OCI-LY7 (cell line): Measurements from ENCODE around the gene NRK. TPM values are rescaled to one million over a fixed set of nuclear protein-coding genes. Genes with fewer than 3 reads are reported as not detected.

Experiments
- BruUV-seq: library from RNA; stranded (reverse); fragments of 400-500 nt; replicated peaks from 2 replicates; lab custom pipeline; 2021; lab: Mats Ljungman, UMichigan
- CTCF ChIA-PET: fragments of 300-600 bp; sonication (Branson Sonifier 250); formaldehyde crosslinking; loops from one replicate; lab custom pipeline; 2022; ENCODE audit warnings: antibody characterized with exemption; ENCODE audit not compliant: unreplicated experiment; lab: Charles Lee
- POLR2A ChIA-PET: fragments of 300-600 bp; sonication (Branson Sonifier 250); formaldehyde crosslinking; loops from one replicate; lab custom pipeline; 2022; ENCODE audit warnings: antibody characterized with exemption; lab: Charles Lee
- DNase-seq: peaks from one replicate; pipeline ENCODE4 v3.0.0-alpha.2; 2015; ENCODE audit warnings: low spot score
- H2AFZ ChIP-seq: fragments of 200-600 bp; sonication (generic), shearing (Covaris generic); 2 replicates; pipeline ENCODE4 v1.6.1; 2014; ENCODE audit warnings: mild to moderate bottlenecking, antibody characterized with exemption, low read length, moderate library complexity
- H3K27ac ChIP-seq: fragments of 200-600 bp; sonication (generic); 2 replicates; pipeline ENCODE4 v1.5.1; 2014; ENCODE audit warnings: mixed run types, low read depth, mild to moderate bottlenecking, moderate library complexity, low read length, inconsistent platforms; ENCODE audit not compliant: poor library complexity, severe bottlenecking
- H3K36me3 ChIP-seq: fragments of 200-600 bp; sonication (generic); 2 replicates; pipeline ENCODE4 v1.6.1; 2014; ENCODE audit warnings: mild to moderate bottlenecking, antibody characterized with exemption, low read length, moderate library complexity, mixed read lengths; ENCODE audit not compliant: insufficient read depth
- H3K4me1 ChIP-seq: fragments of 200-600 bp; sonication (generic); 2 replicates; pipeline ENCODE4 v1.5.1; 2014; ENCODE audit warnings: mild to moderate bottlenecking, low read length; ENCODE audit not compliant: insufficient read depth, poor library complexity, severe bottlenecking
- H3K4me2 ChIP-seq: fragments of 200-600 bp; sonication (generic); 2 replicates; pipeline ENCODE4 v1.6.1; 2014; ENCODE audit warnings: mild to moderate bottlenecking, low read length
- H3K4me3 ChIP-seq: fragments of 200-600 bp; sonication (generic); 2 replicates; pipeline ENCODE4 v1.5.1; 2014; ENCODE audit warnings: mild to moderate bottlenecking, low read depth, low read length; ENCODE audit not compliant: poor library complexity, severe bottlenecking
- H3K79me2 ChIP-seq: fragments of 200-600 bp; sonication (generic); 2 replicates; pipeline ENCODE4 v1.6.1; 2016; ENCODE audit warnings: low read depth, mild to moderate bottlenecking, low read length, moderate library complexity, mixed read lengths; ENCODE audit not compliant: insufficient read depth
- H3K9me2 ChIP-seq: fragments of 200-600 bp; sonication (generic); 2 replicates; pipeline ENCODE4 v1.6.1; 2016; ENCODE audit warnings: mild to moderate bottlenecking, low read length, mixed read lengths; ENCODE audit not compliant: insufficient read depth
- H3K9me3 ChIP-seq: fragments of 200-600 bp; sonication (generic); 2 replicates; pipeline ENCODE4 v1.6.1; 2014; ENCODE audit warnings: mild to moderate bottlenecking, mixed run types, low read length, mixed read lengths
- H4K20me1 ChIP-seq: fragments of 200-600 bp; sonication (generic); 2 replicates; pipeline ENCODE4 v1.6.1; 2014; ENCODE audit warnings: mild to moderate bottlenecking, antibody characterized with exemption, low read length, moderate library complexity, mixed read lengths; ENCODE audit not compliant: insufficient read depth
- EZH2phosphoT487 ChIP-seq: fragments of 200-600 bp; sonication (generic); IDR thresholded peaks from 2 replicates; pipeline ENCODE4 v1.6.1; 2018; ENCODE audit warnings: low read depth, borderline replicate concordance, mild to moderate bottlenecking, mixed run types, antibody characterized with exemption, low read length, moderate library complexity, mixed read lengths
- intact Hi-C: fragments of 100-400 bp; cut with micrococcal nuclease; formaldehyde crosslinking; loops from one replicate; pipeline ENCODE4 v1.10.0; 2022; ENCODE audit not compliant: unreplicated experiment
- total RNA-seq, 2 experiments: library from RNA; depleted of rRNA in 1 of 2; stranded (reverse); fragments of >200 nt in 1 of 2; shearing (Covaris generic) in 1 of 2; gene quantifications; 2 replicates each; pipeline ENCODE4 v1.2.3, GENCODE V29; 2014 to 2022
- TF ChIP-seq, protein P1 (sequence below): fragments of 200-600 bp; sonication (generic); conservative IDR thresholded peaks from 2 replicates; pipeline ENCODE4 v1.5.1; 2014; ENCODE audit warnings: mild to moderate bottlenecking, antibody characterized with exemption, low read length, moderate library complexity, mixed read lengths

Gene NRK
- total RNA-seq, 2 experiments from 2014 or later: not detected

DNA sequence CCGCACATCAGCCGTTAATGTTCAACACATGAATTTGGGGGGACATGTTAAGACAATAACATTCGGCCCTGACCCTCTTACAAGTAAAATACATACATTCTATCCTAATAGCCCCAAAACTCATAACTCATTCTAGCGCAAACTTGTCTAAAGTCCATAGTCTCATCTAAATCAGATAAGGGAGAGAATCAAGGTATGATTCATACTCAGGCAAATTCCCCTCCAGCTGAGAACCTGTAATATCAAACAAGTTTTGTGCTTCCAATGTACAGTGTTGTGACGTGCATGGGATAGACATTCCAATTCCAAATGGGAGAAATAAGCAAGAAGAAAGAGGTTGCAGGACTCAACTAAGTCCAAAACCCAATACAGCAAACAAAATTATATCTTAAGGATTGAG, 147.1 kb downstream of the NRK start:
- H3K79me2 ChIP-seq: no peaks in the 10 kb centered on the region
- no peaks in the 10 kb centered on the region for H3K9me3 ChIP-seq
- no peak overlapping the region for H2AFZ ChIP-seq
- H3K4me2 ChIP-seq: no peak overlapping the region
- no peaks in the 10 kb centered on the region for H3K36me3 ChIP-seq
- H3K4me3 ChIP-seq: no peak overlapping the region
- no peaks in the 10 kb centered on the region for H4K20me1 ChIP-seq
- H3K27ac ChIP-seq: no peak overlapping the region
- POLR2A ChIA-PET: no interaction called here
- TF ChIP-seq, protein P1, sequence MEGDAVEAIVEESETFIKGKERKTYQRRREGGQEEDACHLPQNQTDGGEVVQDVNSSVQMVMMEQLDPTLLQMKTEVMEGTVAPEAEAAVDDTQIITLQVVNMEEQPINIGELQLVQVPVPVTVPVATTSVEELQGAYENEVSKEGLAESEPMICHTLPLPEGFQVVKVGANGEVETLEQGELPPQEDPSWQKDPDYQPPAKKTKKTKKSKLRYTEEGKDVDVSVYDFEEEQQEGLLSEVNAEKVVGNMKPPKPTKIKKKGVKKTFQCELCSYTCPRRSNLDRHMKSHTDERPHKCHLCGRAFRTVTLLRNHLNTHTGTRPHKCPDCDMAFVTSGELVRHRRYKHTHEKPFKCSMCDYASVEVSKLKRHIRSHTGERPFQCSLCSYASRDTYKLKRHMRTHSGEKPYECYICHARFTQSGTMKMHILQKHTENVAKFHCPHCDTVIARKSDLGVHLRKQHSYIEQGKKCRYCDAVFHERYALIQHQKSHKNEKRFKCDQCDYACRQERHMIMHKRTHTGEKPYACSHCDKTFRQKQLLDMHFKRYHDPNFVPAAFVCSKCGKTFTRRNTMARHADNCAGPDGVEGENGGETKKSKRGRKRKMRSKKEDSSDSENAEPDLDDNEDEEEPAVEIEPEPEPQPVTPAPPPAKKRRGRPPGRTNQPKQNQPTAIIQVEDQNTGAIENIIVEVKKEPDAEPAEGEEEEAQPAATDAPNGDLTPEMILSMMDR: no peak
- TF ChIP-seq EZH2phosphoT487: no peak
- no peak for DNase-seq
- intact Hi-C loops: no loop called here
- no TSS peak for BruUV-seq
- H3K4me1 ChIP-seq: no peaks in the 10 kb centered on the region
- CTCF ChIA-PET: no interaction called here
- no peaks in the 10 kb centered on the region for H3K9me2 ChIP-seq

DNA sequence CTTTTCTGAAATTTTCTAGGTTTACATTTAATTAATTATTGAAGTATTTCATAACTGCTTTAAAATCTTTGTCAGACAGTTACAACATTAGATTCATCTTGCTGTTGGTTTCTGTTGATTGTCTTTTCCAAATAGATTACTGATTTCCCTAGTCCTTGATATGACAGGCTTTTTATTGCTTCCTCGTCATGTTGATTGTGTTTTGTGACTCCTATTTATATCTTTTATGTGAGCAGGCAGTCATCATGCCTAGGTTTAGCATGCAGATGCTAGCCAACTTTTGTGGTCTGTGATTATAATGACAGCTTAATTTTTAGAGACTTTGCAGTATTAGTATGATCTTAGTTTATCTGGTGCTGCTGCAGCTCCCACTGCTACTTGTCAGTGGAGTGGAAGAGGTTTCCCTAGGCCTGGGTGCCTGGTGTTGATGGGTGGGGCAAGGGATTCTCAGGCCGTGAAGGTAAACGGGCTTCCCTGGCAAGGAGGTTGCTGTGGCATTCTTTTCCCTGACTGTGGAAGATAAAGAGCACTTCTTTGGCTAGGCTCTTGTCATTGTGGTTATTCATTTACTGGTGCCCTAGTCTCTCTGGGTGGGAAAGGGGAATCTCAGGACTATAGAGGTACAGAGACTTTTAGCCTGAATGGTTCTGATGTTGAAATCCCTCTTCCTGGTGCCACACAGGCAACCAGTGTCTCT, 150.5 kb downstream of the NRK start:
- TF ChIP-seq, protein P1: no peak
- TF ChIP-seq EZH2phosphoT487: no peak
- no TSS peak for BruUV-seq
- intact Hi-C loops: no loop called here

DNA sequence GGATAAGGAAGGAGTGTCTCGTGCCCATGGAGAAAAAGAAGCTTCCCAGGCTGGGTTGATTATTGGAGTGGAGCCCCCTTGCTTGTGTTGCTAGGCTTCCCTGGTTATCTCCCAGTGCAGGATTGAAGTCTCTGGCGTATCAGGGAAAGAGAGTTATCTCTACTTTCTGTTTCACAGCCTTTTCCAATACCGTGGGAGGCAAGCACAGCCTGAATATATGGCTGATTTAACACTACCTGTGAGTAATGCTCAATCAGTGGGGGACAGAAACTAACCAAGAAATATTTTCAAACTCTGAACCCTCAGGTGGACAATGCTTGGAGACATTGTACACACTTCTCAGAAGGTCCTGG, 151.0 kb downstream of the NRK start:
- no peaks in the 10 kb centered on the region for H3K9me3 ChIP-seq
- TF ChIP-seq EZH2phosphoT487: no peak
- TF ChIP-seq, protein P1: no peak
- no peak overlapping the region for H3K4me3 ChIP-seq
- H3K4me1 ChIP-seq: no peaks in the 10 kb centered on the region
- no peak overlapping the region for H3K4me2 ChIP-seq
- POLR2A ChIA-PET: no interaction called here
- H4K20me1 ChIP-seq: no peaks in the 10 kb centered on the region
- H2AFZ ChIP-seq: no peak overlapping the region
- H3K36me3 ChIP-seq: no peaks in the 10 kb centered on the region
- no peaks in the 10 kb centered on the region for H3K79me2 ChIP-seq
- intact Hi-C loops: no loop called here
- no TSS peak for BruUV-seq
- H3K9me2 ChIP-seq: no peaks in the 10 kb centered on the region
- CTCF ChIA-PET: no interaction called here
- no peak for DNase-seq
- H3K27ac ChIP-seq: no peak overlapping the region

More for the DNA sequence above, 150.5 kb downstream of the NRK start:
- Histone ChIP-seq H3K4me2 (no peak overlapping the region), H4K20me1 (no peaks in the 10 kb centered on the region), H3K4me3 (no peak overlapping the region), H3K9me3 (no peaks in the 10 kb centered on the region), H2AFZ (no peak overlapping the region), H3K4me1 (no peaks in the 10 kb centered on the region), H3K9me2 (no peaks in the 10 kb centered on the region), H3K27ac (no peak overlapping the region), H3K36me3 (no peaks in the 10 kb centered on the region), H3K79me2 (no peaks in the 10 kb centered on the region)
- no peak for DNase-seq
- POLR2A ChIA-PET: no interaction called here
- CTCF ChIA-PET: no interaction called here
